Liver (tissue), 9 donors: Measurements from ENCODE around the gene NSL1. TPM values are rescaled to one million over a fixed set of nuclear protein-coding genes. Genes with fewer than 3 reads are reported as not detected.

Experiments
- DNase-seq: peaks from one replicate; pipeline ENCODE4 v3.0.0-alpha.2; 2017; ENCODE audit warnings: low spot score
- H3K27ac ChIP-seq, 2 donors: one replicate each; pipeline ENCODE4 v1.7.0; 2013; ENCODE audit warnings: inconsistent platforms in 2 of 2, low read length in 2 of 2, control low read depth in 1 of 2, low read depth in 1 of 2, mild to moderate bottlenecking in 1 of 2
- H3K27me3 ChIP-seq, 4 donors: one replicate each; pipeline versions ENCODE4 v1.6.1 to v1.7.0; 2013; ENCODE audit warnings: low read length in 3 of 4, inconsistent platforms in 1 of 4, mild to moderate bottlenecking in 1 of 4, moderate library complexity in 1 of 4; ENCODE audit not compliant: control insufficient read depth in 4 of 4, insufficient read depth in 4 of 4
- H3K36me3 ChIP-seq, 4 donors: one replicate each; pipeline versions ENCODE4 v1.6.1 to v1.7.0; 2013; ENCODE audit warnings: low read length in 3 of 4, mild to moderate bottlenecking in 3 of 4, low read depth in 1 of 4, moderate library complexity in 1 of 4; ENCODE audit not compliant: control insufficient read depth in 4 of 4, insufficient read depth in 3 of 4
- H3K4me1 ChIP-seq, 4 donors: one replicate each; pipeline versions ENCODE4 v1.6.1 to v1.7.0; 2013; ENCODE audit warnings: low read length in 3 of 4, mild to moderate bottlenecking in 3 of 4, moderate library complexity in 1 of 4; ENCODE audit not compliant: control insufficient read depth in 4 of 4, insufficient read depth in 4 of 4
- H3K4me3 ChIP-seq, 3 donors: one replicate each; pipeline versions ENCODE4 v1.6.1 to v1.7.0; 2013; ENCODE audit warnings: low read length in 3 of 3, control low read depth in 1 of 3, low read depth in 1 of 3, mild to moderate bottlenecking in 1 of 3
- H3K9ac ChIP-seq, 2 donors: one replicate each; pipeline ENCODE4 v1.7.0; 2013; ENCODE audit warnings: low read length in 2 of 2, mild to moderate bottlenecking in 2 of 2, moderate library complexity in 2 of 2, control low read depth in 1 of 2, low read depth in 1 of 2
- H3K9me3 ChIP-seq, 4 donors: one replicate each; pipeline versions ENCODE4 v1.6.1 to v1.7.0; 2013; ENCODE audit warnings: low read length in 3 of 4; ENCODE audit not compliant: control insufficient read depth in 4 of 4
- EGR1 ChIP-seq, 2 donors: IDR thresholded peaks; 2 replicates each; pipeline ENCODE4 v1.6.1; 2016 to 2018; ENCODE audit warnings: antibody characterized with exemption in 2 of 2, low read depth in 2 of 2
- FOXA1 ChIP-seq: IDR thresholded peaks from 2 replicates; pipeline ENCODE4 v1.6.1; 2016; ENCODE audit warnings: antibody characterized with exemption
- FOXA2 ChIP-seq: IDR thresholded peaks from 2 replicates; pipeline ENCODE4 v1.6.1; 2016; ENCODE audit warnings: antibody characterized with exemption
- GABPA ChIP-seq, 2 donors: IDR thresholded peaks in 1 of 2; conservative IDR thresholded peaks in 1 of 2; 2 replicates each; pipeline ENCODE4 v1.6.1; 2016; ENCODE audit warnings: antibody characterized with exemption in 2 of 2, mild to moderate bottlenecking in 1 of 2, moderate library complexity in 1 of 2
- HNF4A ChIP-seq, 2 donors: conservative IDR thresholded peaks; 2 replicates each; pipeline ENCODE4 v1.6.1; 2016; ENCODE audit warnings: antibody characterized with exemption in 2 of 2, mild to moderate bottlenecking in 2 of 2
- JUND ChIP-seq, 2 donors: IDR thresholded peaks; 2 replicates each; pipeline ENCODE4 v1.6.1; 2016; ENCODE audit warnings: antibody characterized with exemption in 2 of 2
- NR2F2 ChIP-seq: IDR thresholded peaks from 2 replicates; pipeline ENCODE4 v1.6.1; 2016; ENCODE audit warnings: antibody characterized with exemption
- RAD21 ChIP-seq, 2 donors: IDR thresholded peaks; 2 replicates each; pipeline ENCODE4 v1.6.1; 2016; ENCODE audit warnings: antibody characterized with exemption in 2 of 2, mild to moderate bottlenecking in 2 of 2
- RXRA ChIP-seq, 2 donors: IDR thresholded peaks; 2 replicates each; pipeline ENCODE4 v1.6.1; 2017 to 2018; ENCODE audit warnings: antibody characterized with exemption in 2 of 2, mild to moderate bottlenecking in 1 of 2
- SP1 ChIP-seq: IDR thresholded peaks from 2 replicates; pipeline ENCODE4 v1.6.1; 2018; ENCODE audit warnings: antibody characterized with exemption, mild to moderate bottlenecking
- TAF1 ChIP-seq: conservative IDR thresholded peaks from 2 replicates; pipeline ENCODE4 v1.6.1; 2016; ENCODE audit warnings: antibody characterized with exemption, mild to moderate bottlenecking
- YY1 ChIP-seq: IDR thresholded peaks from 2 replicates; pipeline ENCODE4 v1.6.1; 2016; ENCODE audit warnings: antibody characterized with exemption, mild to moderate bottlenecking
- WGBS: extraction: QIAGEN DNeasy Blood & Tissue Kit; methylation state at CpG from one replicate; pipeline ENCODE4 v1.1.7; 2013; 5-methylcytosine and 5-hydroxymethylcytosine counted together
- polyA plus RNA-seq, 2 donors: library from polyadenylated mRNA; stranded (reverse) in 1 of 2; unstranded in 1 of 2; fragments of 200-250 nt in 1 of 2; fragments of >200 nt in 1 of 2; fragmentation: Nextera tagmentation in 1 of 2; extraction: Ambion mirVana in 1 of 2; gene quantifications; one replicate each; pipeline versions ENCODE4 v1.2.1 to v1.2.3, GENCODE V29; 2013 to 2015
- total RNA-seq, 2 donors: library from RNA; depleted of rRNA; stranded (reverse); fragments of >200 nt; gene quantifications; one replicate each; pipeline ENCODE4 v1.2.3, GENCODE V29; 2014
- TF ChIP-seq, protein P1 (sequence below): IDR thresholded peaks from 2 replicates; pipeline ENCODE4 v1.6.1; 2016; ENCODE audit warnings: antibody characterized with exemption
- TF ChIP-seq, protein P2 (sequence below): IDR thresholded peaks from 2 replicates; pipeline ENCODE4 v1.6.1; 2016; ENCODE audit warnings: antibody characterized with exemption
- TF ChIP-seq, protein P3 (sequence below): fragments of 150-350 bp; IDR thresholded peaks from 2 replicates; pipeline ENCODE4 v1.5.1; 2017; ENCODE audit warnings: improper control_type of control experiment, low read depth, low read length; ENCODE audit not compliant: missing input control
- TF ChIP-seq, protein P4 (sequence below): IDR thresholded peaks from 2 replicates; pipeline ENCODE4 v1.6.1; 2016; ENCODE audit warnings: antibody characterized with exemption, mild to moderate bottlenecking
- TF ChIP-seq, protein P5 (sequence below): IDR thresholded peaks from 2 replicates; pipeline ENCODE4 v1.6.1; 2016; ENCODE audit warnings: antibody characterized with exemption
- donor health status: healthy.
- donor health status: healthy.
- donor health status: healthy.
- donor health status: healthy.
- donor health status: healthy.

The NSL1 gene
- total and polyA plus RNA-seq, 4 donors, result 17.2 to 31.3 (median 18.7) TPM

DNA sequence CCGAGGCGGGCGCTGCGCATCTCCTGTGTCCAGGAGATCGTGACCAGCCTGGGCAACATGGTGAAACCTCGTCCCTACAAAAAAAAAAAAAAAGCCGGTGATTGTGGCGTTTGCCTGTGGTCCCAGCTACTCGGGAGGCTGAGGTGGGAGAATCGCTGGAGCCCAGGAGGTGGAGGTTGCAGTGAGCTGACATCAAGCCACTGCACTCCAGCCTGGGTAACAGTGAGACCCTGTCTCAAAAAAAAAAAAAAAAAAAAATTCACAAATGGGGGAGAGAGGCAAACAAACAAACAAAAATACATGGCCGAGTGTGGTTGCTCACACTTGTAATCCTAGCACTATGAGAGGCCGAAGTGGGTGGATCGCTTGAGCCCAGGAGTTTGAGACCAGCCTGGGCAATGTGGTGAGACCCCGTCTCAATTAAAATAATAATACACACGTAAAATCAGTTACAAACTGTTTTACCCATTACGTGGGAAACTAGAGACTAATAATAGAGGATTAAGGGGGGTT, 875 bp upstream of the NSL1 start (continued):
- TF ChIP-seq, protein P1, sequence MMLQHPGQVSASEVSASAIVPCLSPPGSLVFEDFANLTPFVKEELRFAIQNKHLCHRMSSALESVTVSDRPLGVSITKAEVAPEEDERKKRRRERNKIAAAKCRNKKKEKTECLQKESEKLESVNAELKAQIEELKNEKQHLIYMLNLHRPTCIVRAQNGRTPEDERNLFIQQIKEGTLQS, result no peak
- no peak for TF ChIP-seq FOXA2

DNA sequence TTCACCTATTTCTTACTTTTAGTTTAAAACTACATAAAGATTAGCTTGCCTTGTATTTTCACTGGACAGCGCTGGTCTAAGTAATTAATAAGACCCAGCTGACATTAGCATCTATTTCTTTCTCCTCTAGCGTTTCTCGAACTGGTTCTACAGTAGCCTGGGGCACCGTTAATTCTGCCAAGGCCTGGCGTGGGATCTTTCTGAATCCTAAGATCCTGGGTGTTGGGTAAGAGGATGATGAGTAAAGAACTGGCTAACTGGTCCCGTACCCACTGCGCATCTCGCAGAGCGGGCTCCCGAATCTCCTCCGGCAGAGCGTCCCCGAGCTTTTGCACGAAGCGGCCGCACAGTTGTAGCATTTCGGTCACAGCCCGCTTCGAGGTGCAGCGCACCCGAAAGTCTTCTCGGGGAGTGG, 309 bp downstream of the NSL1 start:
- DNase-seq, result no peak
- peaks cover 3 to 23% (median 17%) of the 10 kb centered on the region in 4 donors for H3K4me1 ChIP-seq
- no peaks in the 10 kb centered on the region for H3K27me3 ChIP-seq
- peak overlapping the region; percentile 88 to 98 for H3K27ac ChIP-seq
- peaks cover 0 to 2% (median 0%) of the 10 kb centered on the region in 4 donors for H3K36me3 ChIP-seq
- TF ChIP-seq SP1, result no peak
- TF ChIP-seq, protein P2, sequence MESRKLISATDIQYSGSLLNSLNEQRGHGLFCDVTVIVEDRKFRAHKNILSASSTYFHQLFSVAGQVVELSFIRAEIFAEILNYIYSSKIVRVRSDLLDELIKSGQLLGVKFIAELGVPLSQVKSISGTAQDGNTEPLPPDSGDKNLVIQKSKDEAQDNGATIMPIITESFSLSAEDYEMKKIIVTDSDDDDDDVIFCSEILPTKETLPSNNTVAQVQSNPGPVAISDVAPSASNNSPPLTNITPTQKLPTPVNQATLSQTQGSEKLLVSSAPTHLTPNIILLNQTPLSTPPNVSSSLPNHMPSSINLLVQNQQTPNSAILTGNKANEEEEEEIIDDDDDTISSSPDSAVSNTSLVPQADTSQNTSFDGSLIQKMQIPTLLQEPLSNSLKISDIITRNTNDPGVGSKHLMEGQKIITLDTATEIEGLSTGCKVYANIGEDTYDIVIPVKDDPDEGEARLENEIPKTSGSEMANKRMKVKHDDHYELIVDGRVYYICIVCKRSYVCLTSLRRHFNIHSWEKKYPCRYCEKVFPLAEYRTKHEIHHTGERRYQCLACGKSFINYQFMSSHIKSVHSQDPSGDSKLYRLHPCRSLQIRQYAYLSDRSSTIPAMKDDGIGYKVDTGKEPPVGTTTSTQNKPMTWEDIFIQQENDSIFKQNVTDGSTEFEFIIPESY, result no peak
- peak overlapping the region; percentile 76 to 92 for H3K9ac ChIP-seq
- H3K4me3 ChIP-seq, result peak overlapping the region; percentile 78 to 92 (median 85)
- WGBS, result under 1% methylated on average over 22 of the region's 22 CpGs
- H3K9me3 ChIP-seq, result no peaks in the 10 kb centered on the region

DNA sequence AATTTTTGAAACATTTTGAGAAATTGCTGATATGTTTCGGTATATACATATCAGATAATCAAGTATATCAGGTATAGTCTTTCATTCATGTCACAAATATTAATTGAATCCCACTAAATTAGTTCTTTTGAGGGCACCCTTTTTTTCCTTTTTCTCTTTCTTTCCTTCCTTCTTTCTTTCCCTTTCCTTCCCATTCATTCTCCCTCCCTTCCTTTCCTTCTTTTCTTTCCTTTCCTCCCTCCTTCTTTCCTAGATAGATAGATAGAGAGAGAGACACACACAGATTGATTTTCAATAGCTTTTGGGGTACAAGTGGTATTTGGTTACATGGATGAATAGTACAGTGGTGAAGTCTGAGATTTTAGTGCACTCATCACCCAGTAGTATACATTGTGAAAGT, 5.7 kb downstream of the NSL1 start:
- Histone ChIP-seq H3K27ac (no peak overlapping the region), H3K9me3 (no peaks in the 10 kb centered on the region), H3K27me3 (no peaks in the 10 kb centered on the region), H3K4me3 (no peak overlapping the region), H3K36me3 (peaks cover 0 to 30% (median 17%) of the 10 kb centered on the region in 4 donors), H3K9ac (no peak overlapping the region), H3K4me1 (peaks cover 0 to 15% (median 9%) of the 10 kb centered on the region in 4 donors)
- TF ChIP-seq JUND (IDR thresholded peaks at IDR 0.05) (no peak), FOXA1 (no peak), TAF1 (no peak)
- WGBS, result 99% methylated on average over 1 of the region's 1 CpG
- no peak for DNase-seq

DNA sequence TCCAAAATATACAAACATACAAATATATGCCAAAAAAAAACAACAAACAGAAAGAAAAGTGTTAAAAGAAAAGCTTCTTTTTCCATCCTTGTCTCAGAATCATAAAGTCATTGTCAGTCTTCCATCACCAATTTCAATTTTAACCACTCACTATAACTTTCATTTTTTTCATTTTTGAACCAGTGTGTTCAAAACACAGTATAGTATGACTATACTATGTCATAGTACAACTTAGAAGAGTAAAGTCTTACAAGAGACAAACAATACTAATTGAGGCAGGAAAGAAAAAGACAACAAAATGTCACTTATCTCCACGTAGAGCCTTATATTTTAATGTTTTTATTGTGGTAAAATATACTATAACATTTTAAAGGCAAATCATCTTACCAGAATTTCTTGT, 7.6 kb downstream of the NSL1 start:
- H3K4me3 ChIP-seq, result no peak overlapping the region
- peaks cover 0 to 30% (median 20%) of the 10 kb centered on the region in 4 donors for H3K36me3 ChIP-seq
- WGBS, result 93% methylated on average over 1 of the region's 1 CpG

More for the DNA sequence above, 7.6 kb downstream of the NSL1 start:
- no peak overlapping the region for H3K9ac ChIP-seq
- H3K4me1 ChIP-seq, result peaks cover 0 to 4% (median 0%) of the 10 kb centered on the region in 4 donors
- TF ChIP-seq, protein P1, result no peak
- no peak for TF ChIP-seq EGR1 (IDR thresholded peaks at IDR 0.05; ENCODE audit: low read depth in 2 of 2)
- TF ChIP-seq JUND (IDR thresholded peaks at IDR 0.05), result no peak
- no peak for TF ChIP-seq HNF4A (conservative IDR thresholded peaks at IDR 0.05)
- TF ChIP-seq SP1, result no peak
- TF ChIP-seq, protein P3, sequence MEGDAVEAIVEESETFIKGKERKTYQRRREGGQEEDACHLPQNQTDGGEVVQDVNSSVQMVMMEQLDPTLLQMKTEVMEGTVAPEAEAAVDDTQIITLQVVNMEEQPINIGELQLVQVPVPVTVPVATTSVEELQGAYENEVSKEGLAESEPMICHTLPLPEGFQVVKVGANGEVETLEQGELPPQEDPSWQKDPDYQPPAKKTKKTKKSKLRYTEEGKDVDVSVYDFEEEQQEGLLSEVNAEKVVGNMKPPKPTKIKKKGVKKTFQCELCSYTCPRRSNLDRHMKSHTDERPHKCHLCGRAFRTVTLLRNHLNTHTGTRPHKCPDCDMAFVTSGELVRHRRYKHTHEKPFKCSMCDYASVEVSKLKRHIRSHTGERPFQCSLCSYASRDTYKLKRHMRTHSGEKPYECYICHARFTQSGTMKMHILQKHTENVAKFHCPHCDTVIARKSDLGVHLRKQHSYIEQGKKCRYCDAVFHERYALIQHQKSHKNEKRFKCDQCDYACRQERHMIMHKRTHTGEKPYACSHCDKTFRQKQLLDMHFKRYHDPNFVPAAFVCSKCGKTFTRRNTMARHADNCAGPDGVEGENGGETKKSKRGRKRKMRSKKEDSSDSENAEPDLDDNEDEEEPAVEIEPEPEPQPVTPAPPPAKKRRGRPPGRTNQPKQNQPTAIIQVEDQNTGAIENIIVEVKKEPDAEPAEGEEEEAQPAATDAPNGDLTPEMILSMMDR, result no peak
- TF ChIP-seq RAD21 (IDR thresholded peaks at IDR 0.05), result no peak
- no peak for TF ChIP-seq GABPA (IDR thresholded peaks at IDR 0.05 in 1 of 2, conservative IDR thresholded peaks at IDR 0.05 in 1 of 2)
- TF ChIP-seq NR2F2, result no peak
- no peak for TF ChIP-seq RXRA (IDR thresholded peaks at IDR 0.05)
- TF ChIP-seq, protein P4, sequence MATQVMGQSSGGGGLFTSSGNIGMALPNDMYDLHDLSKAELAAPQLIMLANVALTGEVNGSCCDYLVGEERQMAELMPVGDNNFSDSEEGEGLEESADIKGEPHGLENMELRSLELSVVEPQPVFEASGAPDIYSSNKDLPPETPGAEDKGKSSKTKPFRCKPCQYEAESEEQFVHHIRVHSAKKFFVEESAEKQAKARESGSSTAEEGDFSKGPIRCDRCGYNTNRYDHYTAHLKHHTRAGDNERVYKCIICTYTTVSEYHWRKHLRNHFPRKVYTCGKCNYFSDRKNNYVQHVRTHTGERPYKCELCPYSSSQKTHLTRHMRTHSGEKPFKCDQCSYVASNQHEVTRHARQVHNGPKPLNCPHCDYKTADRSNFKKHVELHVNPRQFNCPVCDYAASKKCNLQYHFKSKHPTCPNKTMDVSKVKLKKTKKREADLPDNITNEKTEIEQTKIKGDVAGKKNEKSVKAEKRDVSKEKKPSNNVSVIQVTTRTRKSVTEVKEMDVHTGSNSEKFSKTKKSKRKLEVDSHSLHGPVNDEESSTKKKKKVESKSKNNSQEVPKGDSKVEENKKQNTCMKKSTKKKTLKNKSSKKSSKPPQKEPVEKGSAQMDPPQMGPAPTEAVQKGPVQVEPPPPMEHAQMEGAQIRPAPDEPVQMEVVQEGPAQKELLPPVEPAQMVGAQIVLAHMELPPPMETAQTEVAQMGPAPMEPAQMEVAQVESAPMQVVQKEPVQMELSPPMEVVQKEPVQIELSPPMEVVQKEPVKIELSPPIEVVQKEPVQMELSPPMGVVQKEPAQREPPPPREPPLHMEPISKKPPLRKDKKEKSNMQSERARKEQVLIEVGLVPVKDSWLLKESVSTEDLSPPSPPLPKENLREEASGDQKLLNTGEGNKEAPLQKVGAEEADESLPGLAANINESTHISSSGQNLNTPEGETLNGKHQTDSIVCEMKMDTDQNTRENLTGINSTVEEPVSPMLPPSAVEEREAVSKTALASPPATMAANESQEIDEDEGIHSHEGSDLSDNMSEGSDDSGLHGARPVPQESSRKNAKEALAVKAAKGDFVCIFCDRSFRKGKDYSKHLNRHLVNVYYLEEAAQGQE, result no peak
- TF ChIP-seq YY1, result no peak
- TF ChIP-seq FOXA1, result no peak
- no peak for TF ChIP-seq TAF1
- TF ChIP-seq, protein P5, sequence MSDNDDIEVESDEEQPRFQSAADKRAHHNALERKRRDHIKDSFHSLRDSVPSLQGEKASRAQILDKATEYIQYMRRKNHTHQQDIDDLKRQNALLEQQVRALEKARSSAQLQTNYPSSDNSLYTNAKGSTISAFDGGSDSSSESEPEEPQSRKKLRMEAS, result no peak
- no peak overlapping the region for H3K27ac ChIP-seq
- H3K9me3 ChIP-seq, result no peaks in the 10 kb centered on the region
- no peaks in the 10 kb centered on the region for H3K27me3 ChIP-seq
- DNase-seq, result no peak
